Ascending aorta (tissue), 2 donors: ENCODE measurements around the gene MYO9A. TPM values are rescaled to one million over a fixed set of nuclear protein-coding genes. Genes with fewer than 3 reads are reported as not detected.

Experiments used
- DNase-seq, 2 donors: peaks; one replicate each; pipeline ENCODE4 v3.0.0-alpha.2; 2019; ENCODE audit warnings: low spot score in 2 of 2
- H3K27ac ChIP-seq, 2 donors: fragments of 200-600 bp; sonication (generic); one replicate each; pipeline ENCODE4 v1.5.1; 2016 to 2017; ENCODE audit warnings: mild to moderate bottlenecking in 1 of 2
- H3K27me3 ChIP-seq: fragments of 200-600 bp; sonication (generic); one replicate; pipeline ENCODE4 v1.5.1; 2017
- H3K36me3 ChIP-seq, 2 donors: fragments of 200-600 bp; sonication (generic); one replicate each; pipeline ENCODE4 v1.5.1; 2016
- H3K4me1 ChIP-seq, 2 donors: fragments of 200-600 bp; sonication (generic); one replicate each; pipeline ENCODE4 v1.5.1; 2016 to 2017; ENCODE audit warnings: mild to moderate bottlenecking in 1 of 2
- H3K4me3 ChIP-seq, 2 donors: fragments of 200-600 bp; sonication (generic); one replicate each; pipeline ENCODE4 v1.5.1; 2016 to 2017; ENCODE audit warnings: mild to moderate bottlenecking in 1 of 2
- H3K9me3 ChIP-seq, 2 donors: fragments of 200-600 bp; sonication (generic); one replicate each; pipeline ENCODE4 v1.5.1; 2016
- CTCF ChIP-seq, 3 experiments: fragments of 200-600 bp in 2 of 3; fragments of 450-650 bp in 1 of 3; sonication (generic) in 2 of 3; IDR thresholded peaks; one replicate each; pipeline ENCODE4 v1.5.1; 2016 to 2019; ENCODE audit warnings: antibody characterized with exemption in 3 of 3, mild to moderate bottlenecking in 1 of 3, moderate library complexity in 1 of 3
- intact Hi-C: fragments of 100-400 bp; cut with DNase I; formaldehyde crosslinking; loops from one replicate; pipeline ENCODE4 v1.15.1; 2023
- total RNA-seq: library from RNA; depleted of rRNA; stranded (reverse); fragments of >200 nt; gene quantifications from one replicate; pipeline ENCODE4 v1.1.0, GENCODE V29; 2016

MYO9A gene
- total RNA-seq, 1 donor from 2014 or later = 128 TPM

GRCh38 chr15:71808311-71809020, 309.5 kb downstream of the MYO9A start:
- Histone ChIP-seq H3K4me3 (no peak overlapping the region), H3K4me1 (peaks cover 0 to 7% of the 10 kb centered on the region in 2 donors), H3K27me3 (no peaks in the 10 kb centered on the region), H3K36me3 (no peaks in the 10 kb centered on the region), H3K9me3 (no peaks in the 10 kb centered on the region), H3K27ac (no peak overlapping the region)
- DNase-seq = no peak
- intact Hi-C loops = loop anchor here (10.0 kb wide), 1 partner anchor 834 kb away; no protein-coding TSS in a partner anchor
- TF ChIP-seq CTCF (IDR thresholded peaks at IDR 0.05) = no peak

- no peaks in the 10 kb centered on the region for H3K36me3 ChIP-seq
- H3K27ac ChIP-seq = peak overlapping the region; percentile 29 to 37
- no peak overlapping the region for H3K4me3 ChIP-seq
- H3K9me3 ChIP-seq = no peaks in the 10 kb centered on the region
- TF ChIP-seq CTCF (IDR thresholded peaks at IDR 0.05) = no peak
- DNase-seq = no peak
- intact Hi-C loops = loop anchor here (10.0 kb wide), 1 partner anchor 833 kb away; no protein-coding TSS in a partner anchor
- no peaks in the 10 kb centered on the region for H3K27me3 ChIP-seq
- peaks cover 0 to 7% of the 10 kb centered on the region in 2 donors for H3K4me1 ChIP-seq
These were observed 310.3 kb downstream of the MYO9A start for GRCh38 chr15:71807691-71808091.

GRCh38 chr15:71807125-71807629, 310.8 kb downstream of the MYO9A start:
- no peaks in the 10 kb centered on the region for H3K36me3 ChIP-seq
- no peaks in the 10 kb centered on the region for H3K27me3 ChIP-seq
- peaks cover 0 to 7% of the 10 kb centered on the region in 2 donors for H3K4me1 ChIP-seq
- peak overlapping the region in 1 of 2 donors; percentile 37 for H3K27ac ChIP-seq
- DNase-seq = no peak
- no peak for TF ChIP-seq CTCF (IDR thresholded peaks at IDR 0.05)
- no peak overlapping the region for H3K4me3 ChIP-seq
- H3K9me3 ChIP-seq = no peaks in the 10 kb centered on the region
- intact Hi-C loops = loop anchor here (10.0 kb wide), 1 partner anchor 832 kb away; no protein-coding TSS in a partner anchor

- H3K27ac ChIP-seq = peak overlapping the region in 1 of 2 donors; percentile 7
- DNase-seq = no peak
- intact Hi-C loops = loop anchor here (10.0 kb wide), 1 partner anchor 832 kb away; no protein-coding TSS in a partner anchor
- no peaks in the 10 kb centered on the region for H3K27me3 ChIP-seq
- H3K4me1 ChIP-seq = peaks cover 0 to 7% of the 10 kb centered on the region in 2 donors
- H3K9me3 ChIP-seq = no peaks in the 10 kb centered on the region
- no peak for TF ChIP-seq CTCF (IDR thresholded peaks at IDR 0.05)
- H3K4me3 ChIP-seq = no peak overlapping the region
- H3K36me3 ChIP-seq = no peaks in the 10 kb centered on the region
These were observed 311.5 kb downstream of the MYO9A start for GRCh38 chr15:71806452-71806931.

- intact Hi-C loops = loop anchor here (5.0 to 10.0 kb wide), 4 partner anchors 153 to 913 kb away; partner anchors contain the start of genes LRRC49 and THAP10
- no peak for TF ChIP-seq CTCF (IDR thresholded peaks at IDR 0.05)
- Histone ChIP-seq H3K4me3 (no peak overlapping the region), H3K36me3 (no peaks in the 10 kb centered on the region), H3K4me1 (peaks cover 0 to 7% of the 10 kb centered on the region in 2 donors), H3K27ac (no peak overlapping the region), H3K9me3 (no peaks in the 10 kb centered on the region), H3K27me3 (no peaks in the 10 kb centered on the region)
- DNase-seq = no peak
These were observed 313.1 kb downstream of the MYO9A start for GRCh38 chr15:71804695-71805470.
